NT2/D1 (cell line): ENCODE results near the gene RNPEP.

Experiments used
- SUZ12 ChIP-seq: IDR thresholded peaks from 2 replicates; pipeline ENCODE4 v1.6.1; 2011; ENCODE audit not compliant: insufficient read length, insufficient read depth; ENCODE audit errors: extremely low read depth
- YY1 ChIP-seq: IDR thresholded peaks from 2 replicates; pipeline ENCODE4 v1.6.1; 2011; ENCODE audit not compliant: insufficient read length, insufficient read depth

DNA sequence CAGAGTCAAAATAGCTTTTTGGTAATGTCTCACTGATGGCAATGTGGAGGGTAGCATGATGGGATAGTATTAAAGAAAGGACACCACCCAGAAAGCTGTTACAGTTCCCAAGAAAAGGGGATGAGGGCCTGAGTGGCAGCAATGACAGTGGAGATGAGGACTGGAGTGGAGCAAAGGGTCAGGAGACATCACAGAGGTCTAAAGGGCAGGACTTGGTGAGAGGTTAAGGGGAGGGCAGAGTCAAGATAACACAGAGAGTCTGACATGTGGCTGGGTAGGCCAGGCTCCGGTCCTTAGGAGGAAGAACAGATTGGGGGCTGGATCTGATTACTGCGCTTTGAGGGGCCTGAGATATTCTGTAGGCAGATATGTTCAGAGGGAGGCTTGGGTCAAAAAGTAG, 47.3 kb downstream of the RNPEP start:
- TF ChIP-seq SUZ12 = no peak
- no peak for TF ChIP-seq YY1
